HG03442 (cell line): ENCODE measurements around the gene STIMATE.

ENCODE experiments used
- ATAC-seq: cut with Tn5 transposase; IDR thresholded peaks from one replicate; pipeline ENCODE4 v1.9.1; 2021; ENCODE audit warnings: mild to moderate bottlenecking, moderate library complexity; ENCODE audit not compliant: unreplicated experiment

Gene STIMATE

DNA sequence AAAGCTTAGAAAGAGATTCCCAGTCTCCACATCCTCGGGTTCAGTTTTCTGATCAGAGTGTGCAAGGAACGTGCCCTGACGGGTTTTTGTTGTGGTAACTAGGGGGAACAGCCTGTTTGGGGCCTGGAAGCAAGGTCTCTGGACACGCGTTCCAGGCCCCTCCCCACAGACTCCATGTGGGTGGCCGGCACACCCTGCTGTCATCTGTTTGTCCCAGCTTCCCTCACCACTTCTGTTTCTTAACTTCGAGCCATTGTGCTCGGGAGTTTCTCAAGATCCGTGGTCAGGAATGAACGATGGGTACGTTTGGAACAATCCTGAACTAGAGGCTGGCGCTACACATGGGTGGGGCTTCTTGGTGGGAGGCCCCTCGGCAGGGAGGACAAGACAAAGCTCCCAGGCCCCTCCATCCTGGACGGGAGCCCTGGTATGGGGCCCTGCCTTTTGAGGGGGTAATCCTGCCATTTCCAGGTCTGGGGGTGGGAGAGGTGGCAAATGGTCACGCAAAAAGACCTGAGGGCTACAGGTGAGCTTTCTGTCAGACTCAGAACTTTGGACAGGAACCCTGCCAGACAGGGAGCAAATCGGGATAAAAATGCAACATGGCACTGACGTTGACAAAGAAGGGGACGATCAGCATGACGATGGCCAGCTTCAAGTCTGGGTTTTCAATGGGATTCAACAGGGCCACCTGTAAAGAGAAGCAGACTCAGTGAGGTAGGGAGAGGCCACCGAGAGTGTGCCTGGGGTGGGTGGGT is 54.1 kb downstream of the STIMATE start:
- no peak for ATAC-seq

- no peak for ATAC-seq
These were observed 54.9 kb downstream of the STIMATE start for GRCh38 chr3:52842424-52842823.

GRCh38 chr3:52841981-52842340 is 55.4 kb downstream of the STIMATE start:
- no peak for ATAC-seq

DNA sequence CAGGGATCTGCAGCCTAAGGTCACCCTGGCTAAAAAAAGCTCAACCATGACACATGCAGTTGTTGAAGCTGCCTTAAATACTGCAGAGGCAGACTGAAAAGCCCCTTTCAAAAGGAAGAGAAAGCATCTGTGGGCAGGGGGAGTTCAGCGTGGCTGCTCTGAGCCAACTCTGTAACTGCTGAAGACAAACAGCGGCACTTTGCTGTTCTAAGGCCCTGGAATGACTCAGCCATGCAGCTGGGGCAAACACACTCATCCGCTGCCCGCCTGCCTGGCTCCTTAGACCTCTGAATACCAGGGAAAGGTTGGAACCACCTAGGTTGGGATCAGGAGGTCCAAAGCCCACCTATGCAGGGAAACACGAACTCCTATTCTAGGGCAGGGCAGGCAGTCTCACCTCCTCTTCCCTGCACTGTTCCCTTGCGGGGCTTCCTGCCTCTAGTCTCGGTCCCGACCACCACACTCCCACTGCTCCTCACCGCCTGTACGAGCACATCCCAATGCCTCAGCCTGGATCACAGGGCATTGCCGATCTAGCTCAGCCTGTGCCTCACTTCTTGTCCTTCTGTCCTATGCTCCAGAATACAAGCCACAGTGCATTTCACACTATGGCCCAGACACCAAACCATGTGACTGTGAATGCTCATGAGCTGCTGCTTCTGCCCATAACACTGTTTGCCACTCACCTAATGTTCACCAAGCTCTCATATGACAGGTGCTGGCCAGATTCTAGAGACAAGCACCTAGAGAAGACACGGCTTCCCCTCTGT is 56.0 kb downstream of the STIMATE start:
- ATAC-seq, result no peak

- ATAC-seq, result no peak
These were observed 57.3 kb downstream of the STIMATE start for GRCh38 chr3:52839892-52840545.

DNA sequence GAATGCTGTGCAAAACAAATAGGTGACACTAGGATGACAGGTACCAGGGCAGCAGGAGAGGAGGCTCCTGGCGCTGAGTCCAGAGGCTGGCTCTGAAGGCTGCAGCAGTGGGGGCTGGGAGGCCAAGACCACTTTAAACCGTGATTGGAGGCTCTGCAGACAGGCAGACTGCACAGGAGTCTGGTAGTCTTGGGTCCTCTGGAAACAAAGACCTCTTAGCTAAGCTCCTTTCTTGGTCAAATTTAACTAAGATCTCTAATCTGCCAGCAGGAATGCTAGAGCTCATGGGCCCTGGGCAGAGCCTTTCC is 58.1 kb downstream of the STIMATE start:
- ATAC-seq, result no peak

GRCh38 chr3:52838561-52839267 is 58.6 kb downstream of the STIMATE start:
- ATAC-seq, result no peak

DNA sequence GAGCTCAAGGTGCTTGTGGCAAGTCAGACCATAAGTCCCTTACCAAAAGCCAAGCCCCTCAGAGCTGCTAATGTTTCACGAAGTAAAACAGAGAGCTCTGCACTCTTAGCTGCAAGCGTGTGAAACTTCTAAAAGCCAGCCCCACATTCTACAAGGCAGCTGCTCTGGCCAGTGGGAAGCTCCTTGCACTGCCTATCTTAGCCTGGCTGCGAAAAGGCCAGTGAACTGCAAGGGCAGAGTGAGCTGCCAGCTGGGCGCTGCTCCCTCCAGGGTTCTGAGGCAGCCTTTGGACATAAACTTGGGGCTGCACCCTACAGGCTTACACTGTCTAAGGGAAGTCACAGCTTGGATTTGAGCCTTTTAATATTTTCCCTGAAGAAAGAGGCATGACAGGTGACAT is 60.4 kb downstream of the STIMATE start:
- no peak for ATAC-seq

DNA sequence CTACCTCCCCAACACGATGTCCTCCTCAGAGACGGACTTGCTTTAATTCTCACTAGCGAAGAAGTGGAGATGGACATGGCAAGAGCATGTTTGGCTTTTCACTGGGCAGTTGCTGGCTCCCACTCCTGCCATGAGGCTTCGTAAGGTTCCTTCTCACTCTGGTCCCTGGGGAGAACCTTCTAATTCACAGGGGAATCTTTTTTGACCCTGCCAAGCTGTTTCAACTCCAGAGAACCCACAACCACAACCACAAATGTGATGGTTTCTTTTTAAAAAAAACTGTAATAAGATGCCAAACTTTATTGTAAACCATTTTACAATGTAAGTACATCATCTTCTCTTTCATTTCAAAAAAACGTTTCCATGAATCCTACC is 60.9 kb downstream of the STIMATE start:
- no peak for ATAC-seq

GRCh38 chr3:52835766-52836470 is 61.4 kb downstream of the STIMATE start:
- ATAC-seq, result no peak

- ATAC-seq, result no peak
These were observed 62.4 kb downstream of the STIMATE start, which contains the start of gene MUSTN1 for GRCh38 chr3:52834871-52835501. TSS of gene MUSTN1 (minus strand) at chr3:52835019. CDS start at chr3:52834948, 71 bp downstream.

GRCh38 chr3:52833202-52833601 is 64.1 kb downstream of the STIMATE start:
- no peak for ATAC-seq

GRCh38 chr3:52831500-52832301 is 65.6 kb downstream of the STIMATE start:
- no peak for ATAC-seq

GRCh38 chr3:52830535-52831258 is 66.7 kb downstream of the STIMATE start, which contains the start of gene ITIH4:
TSS of gene ITIH4 (minus strand) at chr3:52830672. CDS start at chr3:52830642, 30 bp downstream.
- no peak for ATAC-seq

DNA sequence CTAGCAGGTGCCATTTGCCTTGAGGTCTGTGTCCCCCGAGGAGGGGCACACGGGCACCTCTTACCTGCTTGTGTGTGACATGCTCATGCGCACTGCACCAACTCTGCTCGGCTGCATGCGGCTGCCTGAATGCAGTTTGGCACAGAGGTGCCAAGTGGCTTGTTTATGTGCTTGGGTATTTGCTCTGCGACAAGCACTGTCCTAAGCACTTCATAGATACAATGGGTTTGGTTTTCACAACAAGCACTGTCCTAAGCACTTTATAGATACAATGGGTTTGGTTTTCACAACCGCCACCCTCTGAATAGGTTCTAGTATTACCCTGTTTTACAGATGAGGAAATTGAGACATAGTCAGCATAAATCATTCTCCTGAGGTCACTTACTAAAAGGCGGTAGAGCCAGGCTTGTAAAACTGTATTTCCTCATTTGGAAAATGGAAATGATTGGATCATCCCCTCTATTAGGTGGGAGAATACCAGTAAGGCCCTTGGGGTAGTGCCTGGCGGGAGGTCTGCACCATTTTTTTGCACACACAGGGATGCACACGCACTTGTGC is 67.4 kb downstream of the STIMATE start:
- ATAC-seq, result no peak

DNA sequence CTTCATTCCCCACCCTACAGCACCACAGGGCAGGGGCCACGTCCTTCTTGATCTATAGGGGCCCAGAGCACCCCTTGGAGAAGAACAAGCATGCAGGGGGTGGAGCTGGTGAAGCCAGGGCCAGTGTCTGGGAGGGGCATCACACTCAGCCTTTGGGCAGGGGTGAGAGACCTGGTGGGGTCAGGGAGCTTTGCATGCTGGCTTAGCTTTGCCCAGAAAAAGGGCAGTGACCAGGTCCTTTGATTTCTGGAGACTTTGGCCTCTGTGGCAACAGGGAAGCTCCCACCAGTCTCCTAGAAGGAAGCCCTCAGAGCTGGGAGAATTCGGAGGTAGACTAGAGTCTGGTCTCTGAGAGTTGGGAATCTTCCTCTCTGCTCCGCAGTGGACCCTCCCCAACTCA is 67.9 kb downstream of the STIMATE start:
- no peak for ATAC-seq

GRCh38 chr3:52827866-52828376 is 69.4 kb downstream of the STIMATE start:
- no peak for ATAC-seq

DNA sequence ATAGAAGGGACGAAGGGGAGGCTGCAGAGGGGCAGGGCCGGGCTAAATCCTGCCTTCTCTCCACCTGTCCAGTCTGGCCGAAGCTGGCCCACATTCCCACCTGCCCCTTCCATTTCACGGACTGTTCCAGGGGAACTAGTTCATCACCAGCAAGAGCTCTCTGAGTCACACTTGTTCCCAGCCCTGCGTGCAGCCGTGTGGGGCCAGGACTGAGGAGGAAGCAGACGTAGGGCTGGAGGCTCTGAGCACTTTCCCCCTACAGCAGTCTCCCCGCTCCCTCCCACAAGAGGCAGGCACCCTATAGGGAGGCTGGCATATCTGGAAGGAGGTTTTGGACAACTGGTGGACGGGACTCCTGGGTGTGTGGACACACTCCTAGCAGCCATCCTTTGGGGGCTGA is 69.9 kb downstream of the STIMATE start:
- no peak for ATAC-seq
